HepG2 (cell line): ENCODE results near the gene CAPN10. TPM values are rescaled to one million over a fixed set of nuclear protein-coding genes. Genes with fewer than 3 reads are reported as not detected.

Source experiments
- ARID4A ChIP-seq: sonication (generic); formaldehyde crosslinking; IDR thresholded peaks from 2 replicates; pipeline ENCODE4 v1.5.0; 2020; ENCODE audit warnings: mild to moderate bottlenecking, missing genetic modification reagents, borderline replicate concordance
- ETV6 ChIP-seq: sonication (generic); formaldehyde crosslinking; conservative IDR thresholded peaks from 2 replicates; pipeline ENCODE4 v1.4.0; 2020; ENCODE audit warnings: missing genetic modification reagents
- GABPA ChIP-seq, 2 experiments: IDR thresholded peaks; 2 replicates each; pipeline ENCODE4 v1.6.1; 2011 to 2016; ENCODE audit warnings: low read depth in 2 of 2, low read length in 1 of 2, missing biosample characterization in 1 of 2, missing genetic modification characterization in 1 of 2
- GMEB1 ChIP-seq: sonication (generic); formaldehyde crosslinking; IDR thresholded peaks from 2 replicates; pipeline ENCODE4 v1.5.1; 2020; ENCODE audit warnings: missing genetic modification reagents, mild to moderate bottlenecking, borderline replicate concordance
- MTF2 ChIP-seq: sonication (generic); formaldehyde crosslinking; IDR thresholded peaks from 2 replicates; pipeline ENCODE4 v1.5.0; 2020; ENCODE audit warnings: missing genetic modification reagents, borderline replicate concordance
- TFE3 ChIP-seq: IDR thresholded peaks from 2 replicates; pipeline ENCODE4 v1.6.1; 2016
- ZNF253 ChIP-seq: sonication (generic); formaldehyde crosslinking; IDR thresholded peaks from 2 replicates; pipeline ENCODE4 v1.8.0; 2022; ENCODE audit warnings: mild to moderate bottlenecking, missing genetic modification reagents, borderline replicate concordance
- ZNF687 ChIP-seq: sonication (generic); formaldehyde crosslinking; IDR thresholded peaks from 2 replicates; pipeline ENCODE4 v1.5.1; 2020; ENCODE audit warnings: mild to moderate bottlenecking, missing genetic modification reagents, moderate library complexity
- ZNF800 ChIP-seq: sonication (generic); formaldehyde crosslinking; IDR thresholded peaks from 2 replicates; pipeline ENCODE4 v1.4.0; 2020; ENCODE audit warnings: missing genetic modification reagents
- polyA plus RNA-seq, 8 experiments: library from polyadenylated mRNA; depleted of rRNA in 3 of 8; stranded (reverse) in 7 of 8; unstranded in 1 of 8; fragments of >200 nt; fragmentation: Illumina TruSeq in 4 of 8; extraction: Trizol in 4 of 8; gene quantifications; 2 replicates each; pipeline versions ENCODE4 v1.2.1 to v1.2.3, GENCODE V29; 2011 to 2016; ENCODE audit warnings: low read depth in 4 of 8, missing spikeins in 1 of 8, mixed read lengths in 1 of 8; ENCODE audit not compliant: insufficient read depth in 1 of 8
- total RNA-seq, 5 experiments: library from RNA; depleted of rRNA; stranded (reverse); fragments of >200 nt; fragmentation: Illumina TruSeq; extraction: Trizol; gene quantifications; 2 replicates each; pipeline ENCODE4 v1.2.3, GENCODE V29; 2016; ENCODE audit warnings: low read depth in 1 of 5

The CAPN10 gene
- total and polyA plus RNA-seq, 2 of the 13 experiments (the other 11 are each of a cell fraction or from before 2014, with no cell fraction given) = 27.6 to 32.4 TPM

- TF ChIP-seq ZNF800 (CRISPR knock-in tag) (no peak), ZNF253 (CRISPR knock-in tag) (no peak), ZNF687 (0 out of 2 replicates have a peak, but pooled peaks have one; percentile 17), GMEB1 (CRISPR knock-in tag) (no peak), GABPA (IDR thresholded peaks at IDR 0.05; ENCODE audit: low read depth, low read length) (peak; percentile 21; the same call in 1 of the 2 replicates), GABPA (CRISPR knock-in tag; IDR thresholded peaks at IDR 0.05; ENCODE audit: low read depth) (no peak), TFE3 (CRISPR knock-in tag) (no peak), ETV6 (no peak), ARID4A (CRISPR knock-in tag) (no peak), MTF2 (CRISPR knock-in tag) (0 out of 2 replicates have a peak, but pooled peaks have one; percentile 68)
Measured at GRCh38 chr2:240647503-240648154, 61.1 kb downstream of the CAPN10 start (continued).
